NCI-H1417 treated with DMSO at 0.1 percent for 48 hours (cell line): ENCODE results near the gene RAPGEF2.
"Not testable (repeated sequence)": the region's sequence is repeated elsewhere in the genome, so short reads cannot be mapped to it uniquely, and the experiment has no call there.

Experiments used
- DNase-seq: peaks from one replicate; lab custom pipeline; 2025; lab: John Stamatoyannopoulos, UW

The RAPGEF2 gene

GRCh38 chr4:159368320-159368719 lies 265.4 kb downstream of the RAPGEF2 start:
- DNase-seq, result no peak

- no peak for DNase-seq
These were observed 266.4 kb downstream of the RAPGEF2 start for GRCh38 chr4:159369256-159369655.

GRCh38 chr4:159370286-159370685 lies 267.4 kb downstream of the RAPGEF2 start:
- DNase-seq, result no peak

- no peak for DNase-seq
These were observed 272.1 kb downstream of the RAPGEF2 start for GRCh38 chr4:159374749-159375530.

GRCh38 chr4:159376289-159376688 lies 273.4 kb downstream of the RAPGEF2 start:
- DNase-seq, result no peak

GRCh38 chr4:159378056-159378616 lies 275.3 kb downstream of the RAPGEF2 start:
- no peak for DNase-seq

- DNase-seq, result not testable (repeated sequence)
These were observed 276.2 kb downstream of the RAPGEF2 start for GRCh38 chr4:159379064-159379463.

GRCh38 chr4:159379836-159380235 lies 277.0 kb downstream of the RAPGEF2 start:
- DNase-seq, result no peak

- DNase-seq, result no peak
These were observed 280.1 kb downstream of the RAPGEF2 start for GRCh38 chr4:159382856-159383561.

GRCh38 chr4:159383562-159383931 lies 280.7 kb downstream of the RAPGEF2 start:
- DNase-seq, result no peak

GRCh38 chr4:159384017-159384416 lies 281.1 kb downstream of the RAPGEF2 start:
- no peak for DNase-seq

GRCh38 chr4:159384632-159385031 lies 281.8 kb downstream of the RAPGEF2 start:
- no peak for DNase-seq

GRCh38 chr4:159386620-159387019 lies 283.7 kb downstream of the RAPGEF2 start:
- DNase-seq, result no peak

- no peak for DNase-seq
These were observed 286.9 kb downstream of the RAPGEF2 start for GRCh38 chr4:159389756-159390155.

GRCh38 chr4:159390648-159391047 lies 287.8 kb downstream of the RAPGEF2 start:
- DNase-seq, result no peak

GRCh38 chr4:159395693-159396092 lies 292.8 kb downstream of the RAPGEF2 start:
- no peak for DNase-seq

- no peak for DNase-seq
These were observed 293.3 kb downstream of the RAPGEF2 start for GRCh38 chr4:159396151-159396550.

GRCh38 chr4:159398236-159398638 lies 295.4 kb downstream of the RAPGEF2 start:
- no peak for DNase-seq

- DNase-seq, result no peak
These were observed 297.8 kb downstream of the RAPGEF2 start for GRCh38 chr4:159400558-159401225.

- DNase-seq, result no peak
These were observed 298.4 kb downstream of the RAPGEF2 start for GRCh38 chr4:159401226-159401712.

- DNase-seq, result no peak
These were observed 299.0 kb downstream of the RAPGEF2 start for GRCh38 chr4:159401791-159402380.
